Osteocyte (in vitro differentiated cells): ENCODE data around the gene BOLL. TPM values are rescaled to one million over a fixed set of nuclear protein-coding genes. Genes with fewer than 3 reads are reported as not detected.
A peak's percentile ranks its signal among the peaks of the same experiment; 100 is the strongest.
"Not testable (repeated sequence)": the region's sequence is repeated elsewhere in the genome, so short reads cannot be mapped to it uniquely, and the experiment has no call there.

Experiments
- DNase-seq: peaks from one replicate; pipeline ENCODE4 v3.0.0; 2021; ENCODE audit warnings: mixed read lengths; ENCODE audit not compliant: unreplicated experiment; ENCODE audit errors: extremely low spot score
- H3K27ac Mint-ChIP-seq: one replicate; pipeline ENCODE4 v1.8.0; 2021; ENCODE audit warnings: mild to moderate bottlenecking, mixed read lengths; ENCODE audit not compliant: unreplicated experiment
- H3K27me3 Mint-ChIP-seq: one replicate; pipeline ENCODE4 v1.8.0; 2021; ENCODE audit warnings: mixed read lengths; ENCODE audit not compliant: unreplicated experiment
- H3K36me3 Mint-ChIP-seq: one replicate; pipeline ENCODE4 v1.8.0; 2021; ENCODE audit warnings: mixed read lengths; ENCODE audit not compliant: unreplicated experiment
- H3K4me1 Mint-ChIP-seq: one replicate; pipeline ENCODE4 v1.8.0; 2021; ENCODE audit warnings: mixed read lengths; ENCODE audit not compliant: unreplicated experiment
- H3K4me3 Mint-ChIP-seq: one replicate; pipeline ENCODE4 v1.8.0; 2021; ENCODE audit warnings: mild to moderate bottlenecking, moderate library complexity, mixed read lengths; ENCODE audit not compliant: unreplicated experiment
- H3K9me3 Mint-ChIP-seq: one replicate; pipeline ENCODE4 v1.8.0; 2021; ENCODE audit warnings: mixed read lengths; ENCODE audit not compliant: unreplicated experiment
- total RNA-seq: library from RNA; stranded (reverse); gene quantifications from 2 replicates; pipeline ENCODE4 v1.2.1, GENCODE V29; 2021
- TF ChIP-seq, protein P1 (sequence below): fragments of 200-600 bp; sonication (generic); IDR thresholded peaks from 2 replicates; pipeline ENCODE4 v1.5.0; 2021; ENCODE audit warnings: antibody characterized with exemption, mild to moderate bottlenecking, moderate library complexity

The BOLL gene
- total RNA-seq, 1 donor from 2014 or later: not detected

DNA sequence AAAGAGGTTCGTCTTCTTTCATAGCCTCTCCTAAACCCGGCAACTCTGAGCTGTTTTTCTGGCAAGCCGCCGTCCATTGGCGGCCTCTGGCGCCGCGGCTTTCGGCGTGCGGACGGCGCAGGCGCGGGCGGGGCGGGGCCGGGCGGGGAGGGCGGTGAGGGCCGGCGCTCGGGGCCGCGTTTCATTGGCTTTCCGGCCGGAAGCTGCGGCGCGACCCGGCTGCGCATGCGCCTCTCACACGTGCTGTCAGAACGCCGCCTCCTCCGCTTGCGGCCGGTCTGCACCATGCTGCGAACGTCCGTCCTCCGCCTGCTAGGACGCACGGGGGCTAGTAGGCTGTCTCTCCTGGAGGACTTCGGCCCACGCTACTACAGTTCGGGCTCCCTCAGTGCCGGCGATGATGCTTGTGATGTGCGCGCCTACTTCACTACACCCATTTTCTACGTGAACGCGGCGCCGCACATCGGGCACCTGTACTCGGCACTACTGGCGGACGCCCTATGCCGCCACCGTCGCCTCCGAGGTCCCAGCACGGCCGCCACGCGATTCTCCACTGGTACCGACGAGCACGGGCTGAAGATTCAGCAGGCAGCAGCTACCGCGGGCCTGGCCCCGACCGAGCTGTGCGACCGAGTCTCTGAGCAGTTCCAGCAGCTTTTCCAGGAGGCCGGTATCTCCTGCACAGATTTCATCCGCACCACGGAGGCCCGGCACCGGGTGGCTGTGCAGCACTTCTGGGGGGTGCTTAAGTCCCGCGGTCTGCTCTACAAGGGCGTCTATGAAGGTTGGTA, 79.8 kb downstream of the BOLL start, which contains the start of gene MARS2:
Gene MARS2, plus strand, starts transcription at position 249 of the 791 bp plus-strand sequence. Its CDS starts 37 bp downstream, at position 286.
- Mint-ChIP-seq H3K36me3 (peaks cover 3% of the 10 kb centered on the region), H3K27me3 (no peaks in the 10 kb centered on the region), H3K4me1 (peaks cover 29% of the 10 kb centered on the region), H3K9me3 (no peaks in the 10 kb centered on the region), H3K4me3 (peak within 1 kb of the TSS; percentile 84), H3K27ac (peak within 1 kb of the TSS; percentile 84)
- DNase-seq: peak; percentile 97
- TF ChIP-seq, protein P1, sequence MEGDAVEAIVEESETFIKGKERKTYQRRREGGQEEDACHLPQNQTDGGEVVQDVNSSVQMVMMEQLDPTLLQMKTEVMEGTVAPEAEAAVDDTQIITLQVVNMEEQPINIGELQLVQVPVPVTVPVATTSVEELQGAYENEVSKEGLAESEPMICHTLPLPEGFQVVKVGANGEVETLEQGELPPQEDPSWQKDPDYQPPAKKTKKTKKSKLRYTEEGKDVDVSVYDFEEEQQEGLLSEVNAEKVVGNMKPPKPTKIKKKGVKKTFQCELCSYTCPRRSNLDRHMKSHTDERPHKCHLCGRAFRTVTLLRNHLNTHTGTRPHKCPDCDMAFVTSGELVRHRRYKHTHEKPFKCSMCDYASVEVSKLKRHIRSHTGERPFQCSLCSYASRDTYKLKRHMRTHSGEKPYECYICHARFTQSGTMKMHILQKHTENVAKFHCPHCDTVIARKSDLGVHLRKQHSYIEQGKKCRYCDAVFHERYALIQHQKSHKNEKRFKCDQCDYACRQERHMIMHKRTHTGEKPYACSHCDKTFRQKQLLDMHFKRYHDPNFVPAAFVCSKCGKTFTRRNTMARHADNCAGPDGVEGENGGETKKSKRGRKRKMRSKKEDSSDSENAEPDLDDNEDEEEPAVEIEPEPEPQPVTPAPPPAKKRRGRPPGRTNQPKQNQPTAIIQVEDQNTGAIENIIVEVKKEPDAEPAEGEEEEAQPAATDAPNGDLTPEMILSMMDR: no peak

GRCh38 chr2:197704434-197705120, 80.5 kb downstream of the BOLL start:
- H3K9me3 Mint-ChIP-seq: no peaks in the 10 kb centered on the region
- TF ChIP-seq, protein P1: no peak
- H3K27me3 Mint-ChIP-seq: no peaks in the 10 kb centered on the region
- peak overlapping the region; percentile 84 for H3K27ac Mint-ChIP-seq
- H3K36me3 Mint-ChIP-seq: no peaks in the 10 kb centered on the region
- H3K4me3 Mint-ChIP-seq: peak overlapping the region; percentile 84
- no peak for DNase-seq
- H3K4me1 Mint-ChIP-seq: peaks cover 29% of the 10 kb centered on the region

DNA sequence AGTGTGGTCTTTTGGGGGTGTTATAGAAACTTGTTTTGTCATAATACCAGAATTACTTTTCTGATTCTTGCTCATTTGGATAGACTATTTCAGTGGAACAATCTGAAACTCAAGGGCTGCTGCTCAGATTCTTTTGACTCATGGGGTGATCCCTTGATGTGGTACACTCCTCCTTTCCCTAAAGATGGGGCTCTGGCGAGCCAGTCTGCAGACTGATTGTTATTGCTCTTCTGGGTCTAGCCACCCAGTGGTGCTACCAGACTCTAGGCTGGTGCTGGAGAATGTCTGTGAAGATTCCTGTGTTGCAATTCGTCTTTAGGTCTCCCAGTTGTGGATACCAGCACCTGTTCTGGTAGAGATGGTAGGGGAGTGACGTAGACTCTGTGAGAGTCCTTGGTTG, 84.2 kb downstream of the BOLL start:
- Mint-ChIP-seq H3K4me3 (no peak overlapping the region), H3K27me3 (peaks cover 4% of the 10 kb centered on the region), H3K36me3 (no peaks in the 10 kb centered on the region), H3K4me1 (peaks cover 6% of the 10 kb centered on the region), H3K9me3 (no peaks in the 10 kb centered on the region), H3K27ac (no peak overlapping the region)
- TF ChIP-seq, protein P1: no peak
- DNase-seq: no peak

- H3K9me3 Mint-ChIP-seq, DNase-seq, H3K36me3 Mint-ChIP-seq, H3K27me3 Mint-ChIP-seq, H3K27ac Mint-ChIP-seq, H3K4me1 Mint-ChIP-seq, H3K4me3 Mint-ChIP-seq: not testable (repeated sequence)
These were observed 85.4 kb downstream of the BOLL start for GRCh38 chr2:197699724-197700123.

DNA sequence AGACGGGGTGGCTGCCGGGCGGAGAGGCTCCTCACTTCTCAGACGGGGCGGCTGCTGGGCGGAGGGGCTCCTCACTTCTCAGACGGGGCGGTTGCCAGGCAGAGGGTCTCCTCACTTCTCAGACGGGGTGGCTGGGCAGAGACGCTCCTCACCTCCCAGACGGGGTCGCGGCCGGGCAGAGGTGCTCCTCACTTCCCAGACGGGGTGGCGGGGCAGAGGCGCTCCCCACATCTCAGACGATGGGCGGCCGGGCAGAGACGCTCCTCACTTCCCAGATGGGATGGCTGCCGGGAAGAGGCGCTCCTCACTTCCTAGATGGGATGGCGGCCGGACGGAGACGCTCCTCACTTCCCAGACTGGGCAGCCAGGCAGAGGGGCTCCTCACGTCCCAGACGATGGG, 88.5 kb downstream of the BOLL start:
- not testable (repeated sequence) for H3K9me3 Mint-ChIP-seq, H3K4me3 Mint-ChIP-seq, H3K36me3 Mint-ChIP-seq, DNase-seq, H3K27me3 Mint-ChIP-seq, H3K27ac Mint-ChIP-seq, H3K4me1 Mint-ChIP-seq

GRCh38 chr2:197695971-197696370, 89.1 kb downstream of the BOLL start:
- DNase-seq, H3K27me3 Mint-ChIP-seq, H3K4me1 Mint-ChIP-seq, H3K4me3 Mint-ChIP-seq, H3K27ac Mint-ChIP-seq, H3K9me3 Mint-ChIP-seq, H3K36me3 Mint-ChIP-seq: not testable (repeated sequence)

- H3K27me3 Mint-ChIP-seq, H3K4me3 Mint-ChIP-seq, H3K4me1 Mint-ChIP-seq, H3K27ac Mint-ChIP-seq, DNase-seq, H3K9me3 Mint-ChIP-seq, H3K36me3 Mint-ChIP-seq: not testable (repeated sequence)
These were observed 89.9 kb downstream of the BOLL start for GRCh38 chr2:197695206-197695605.
